Tibial artery (tissue), 4 donors: ENCODE data around the gene CRAT.
"Not testable (repeated sequence)": the region's sequence is repeated elsewhere in the genome, so short reads cannot be mapped to it uniquely, and the experiment has no call there.

Experiments
- DNase-seq, 2 donors: peaks; one replicate each; pipeline ENCODE4 v3.0.0-alpha.2; 2019
- H3K27ac ChIP-seq, 2 donors: fragments of 200-600 bp; sonication (generic) in 1 of 2; 1 replicate in 1 of 2; 2 replicates in 1 of 2; pipeline ENCODE4 v1.5.1; 2018 to 2019; ENCODE audit warnings: mild to moderate bottlenecking in 1 of 2
- H3K27me3 ChIP-seq, 2 donors: fragments of 200-600 bp; sonication (generic) in 1 of 2; one replicate each; pipeline versions ENCODE4 v1.5.1 to v1.6.0; 2016 to 2019
- H3K36me3 ChIP-seq, 3 donors: fragments of 200-600 bp; sonication (generic) in 2 of 3; one replicate each; pipeline ENCODE4 v1.5.1; 2016 to 2019; ENCODE audit warnings: mild to moderate bottlenecking in 2 of 3
- H3K4me1 ChIP-seq, 4 donors: fragments of 200-600 bp; sonication (generic) in 2 of 4; 1 replicate in 3 of 4; 2 replicates in 1 of 4; pipeline ENCODE4 v1.5.1; 2016 to 2019
- H3K4me3 ChIP-seq, 2 donors: fragments of 200-600 bp; sonication (generic) in 1 of 2; 1 replicate in 1 of 2; 2 replicates in 1 of 2; pipeline ENCODE4 v1.5.1; 2018 to 2019; ENCODE audit warnings: mild to moderate bottlenecking in 2 of 2
- H3K9me3 ChIP-seq, 3 donors: fragments of 200-600 bp; sonication (generic) in 1 of 3; one replicate each; pipeline ENCODE4 v1.5.1; 2016 to 2019
- intact Hi-C: fragments of 100-400 bp; cut with DNase I; formaldehyde crosslinking; loops from one replicate; pipeline ENCODE4 v1.15.0; 2023; ENCODE audit warnings: low total_unique reads
- TF ChIP-seq, protein P1 (sequence below), 2 experiments: fragments of 200-600 bp in 1 of 2; fragments of 450-650 bp in 1 of 2; IDR thresholded peaks; one replicate each; pipeline ENCODE4 v1.5.1; 2017 to 2019; ENCODE audit warnings: antibody characterized with exemption in 2 of 2, mild to moderate bottlenecking in 1 of 2, moderate library complexity in 1 of 2

Gene CRAT

DNA sequence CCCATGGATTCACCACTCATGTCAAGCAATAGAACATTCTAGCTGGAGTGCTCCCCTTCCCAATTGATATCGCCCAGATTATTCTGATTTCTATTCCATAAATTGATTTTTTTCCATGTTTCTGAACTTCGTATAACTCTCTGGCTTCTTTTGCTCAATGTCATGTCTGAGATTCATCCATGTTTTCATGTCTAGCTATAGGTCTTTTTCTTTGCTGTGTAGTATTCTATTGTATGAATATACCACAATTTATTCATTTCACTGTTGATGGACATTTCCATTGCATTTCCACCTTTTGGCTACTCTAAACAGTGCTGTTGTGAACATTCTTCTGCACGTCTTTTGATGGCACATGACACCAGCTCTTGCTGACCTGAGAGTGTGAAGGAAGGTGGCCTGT is 20.2 kb upstream of the CRAT start:
- DNase-seq = no peak
- H3K27me3 ChIP-seq = no peaks in the 10 kb centered on the region
- intact Hi-C loops = no loop called here
- H3K4me1 ChIP-seq = peaks cover 0 to 11% (median 2%) of the 10 kb centered on the region in 4 donors
- no peak overlapping the region for H3K27ac ChIP-seq
- TF ChIP-seq, protein P1, sequence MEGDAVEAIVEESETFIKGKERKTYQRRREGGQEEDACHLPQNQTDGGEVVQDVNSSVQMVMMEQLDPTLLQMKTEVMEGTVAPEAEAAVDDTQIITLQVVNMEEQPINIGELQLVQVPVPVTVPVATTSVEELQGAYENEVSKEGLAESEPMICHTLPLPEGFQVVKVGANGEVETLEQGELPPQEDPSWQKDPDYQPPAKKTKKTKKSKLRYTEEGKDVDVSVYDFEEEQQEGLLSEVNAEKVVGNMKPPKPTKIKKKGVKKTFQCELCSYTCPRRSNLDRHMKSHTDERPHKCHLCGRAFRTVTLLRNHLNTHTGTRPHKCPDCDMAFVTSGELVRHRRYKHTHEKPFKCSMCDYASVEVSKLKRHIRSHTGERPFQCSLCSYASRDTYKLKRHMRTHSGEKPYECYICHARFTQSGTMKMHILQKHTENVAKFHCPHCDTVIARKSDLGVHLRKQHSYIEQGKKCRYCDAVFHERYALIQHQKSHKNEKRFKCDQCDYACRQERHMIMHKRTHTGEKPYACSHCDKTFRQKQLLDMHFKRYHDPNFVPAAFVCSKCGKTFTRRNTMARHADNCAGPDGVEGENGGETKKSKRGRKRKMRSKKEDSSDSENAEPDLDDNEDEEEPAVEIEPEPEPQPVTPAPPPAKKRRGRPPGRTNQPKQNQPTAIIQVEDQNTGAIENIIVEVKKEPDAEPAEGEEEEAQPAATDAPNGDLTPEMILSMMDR (IDR thresholded peaks at IDR 0.05) = no peak
- no peak overlapping the region for H3K4me3 ChIP-seq
- H3K9me3 ChIP-seq = no peaks in the 10 kb centered on the region
- peaks cover 13 to 77% (median 21%) of the 10 kb centered on the region in 3 donors for H3K36me3 ChIP-seq

DNA sequence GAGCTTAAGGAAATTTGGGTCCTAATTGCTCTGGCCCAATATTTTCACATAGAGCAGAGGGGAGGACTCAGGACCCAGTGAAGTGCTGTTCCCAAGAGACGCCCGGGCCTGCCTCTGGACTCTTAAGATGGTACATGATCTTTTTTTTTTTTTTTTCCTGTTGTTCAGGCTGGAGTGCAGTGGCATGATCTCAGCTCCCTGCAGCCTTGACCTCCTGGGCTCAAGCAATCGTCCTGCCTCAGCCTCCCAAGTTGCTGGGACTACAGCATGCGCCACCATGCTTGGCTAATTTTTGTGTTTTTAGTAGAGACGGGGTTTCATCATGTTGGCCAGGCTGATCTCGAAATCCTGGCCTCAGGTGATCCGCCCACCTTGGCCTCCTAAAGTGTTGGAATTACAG is 19.7 kb upstream of the CRAT start:
- DNase-seq, H3K4me3 ChIP-seq, H3K27ac ChIP-seq, intact Hi-C loops, H3K9me3 ChIP-seq, H3K27me3 ChIP-seq: not testable (repeated sequence)
- Histone ChIP-seq H3K4me1 (peaks cover 0 to 11% (median 2%) of the 10 kb centered on the region in 4 donors), H3K36me3 (peaks cover 8 to 77% (median 16%) of the 10 kb centered on the region in 3 donors)

DNA sequence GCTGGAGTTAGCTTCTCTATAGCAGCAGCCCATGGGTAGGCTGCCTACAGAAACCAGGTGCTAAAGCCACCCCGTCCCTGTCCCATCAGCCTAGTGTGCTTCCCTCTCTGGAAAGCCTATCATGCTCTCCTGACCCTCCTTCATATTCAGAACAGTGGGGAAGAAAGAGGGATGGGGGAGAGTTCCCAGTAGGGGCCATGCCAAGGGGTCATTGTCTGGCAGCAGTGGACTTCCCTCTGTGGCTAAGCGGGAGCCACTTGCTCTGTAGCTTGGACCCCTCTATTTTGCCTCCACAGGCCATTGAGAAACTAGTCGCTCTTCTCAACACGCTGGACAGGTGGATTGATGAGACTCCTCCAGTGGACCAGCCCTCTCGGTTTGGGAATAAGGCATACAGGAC is 18.1 kb upstream of the CRAT start:
- Histone ChIP-seq H3K9me3 (no peaks in the 10 kb centered on the region), H3K36me3 (peaks cover 12 to 80% (median 18%) of the 10 kb centered on the region in 3 donors), H3K27me3 (no peaks in the 10 kb centered on the region), H3K4me3 (no peak overlapping the region), H3K4me1 (peaks cover 0 to 11% (median 2%) of the 10 kb centered on the region in 4 donors), H3K27ac (no peak overlapping the region)
- DNase-seq = no peak
- TF ChIP-seq, protein P1 (IDR thresholded peaks at IDR 0.05) = no peak
- intact Hi-C loops = loop anchor here (10.0 kb wide), 1 partner anchor 666 kb away; no protein-coding TSS in a partner anchor

DNA sequence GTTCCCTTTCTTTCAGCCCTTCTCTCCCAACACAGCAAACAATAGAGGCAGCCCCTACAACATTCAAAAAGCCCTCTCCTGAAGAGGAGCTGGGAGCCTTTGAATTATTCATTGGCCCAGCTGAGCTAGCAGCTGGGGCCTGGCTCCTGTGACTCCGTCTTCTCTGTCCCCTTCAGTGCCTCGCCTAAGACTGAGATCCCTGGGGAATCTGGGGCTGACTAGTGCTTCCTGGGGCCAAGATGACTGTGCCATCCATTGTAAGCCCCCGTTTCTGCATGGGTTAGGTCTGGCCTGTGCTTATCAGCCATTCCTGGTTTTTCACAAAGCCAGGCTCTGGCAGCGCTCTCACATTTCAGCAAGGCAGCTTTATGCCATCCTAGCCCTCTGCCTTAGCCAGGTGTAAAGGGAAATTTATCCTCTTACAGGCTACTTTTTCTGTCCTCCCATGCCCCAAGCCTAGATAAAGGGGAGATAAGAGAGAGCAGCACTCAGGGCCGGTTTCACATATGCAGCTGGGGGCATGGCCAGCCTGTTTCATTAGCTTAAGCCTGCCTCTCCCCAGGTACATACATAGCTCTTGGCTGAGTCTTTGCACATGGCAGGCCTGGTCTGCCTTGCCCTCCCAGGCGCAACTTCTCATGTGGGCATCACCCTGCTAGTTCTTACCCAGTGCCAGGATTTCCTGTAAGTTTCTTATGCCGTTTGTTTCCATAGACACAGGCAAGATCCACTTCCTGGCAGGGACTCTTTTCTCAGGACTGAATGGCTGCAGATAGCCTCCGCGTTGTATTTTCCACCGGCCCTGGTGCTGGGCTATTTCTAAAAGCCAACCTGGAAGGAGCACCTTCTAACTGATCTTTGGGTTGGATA is 16.4 kb upstream of the CRAT start:
- Histone ChIP-seq H3K4me3 (no peak overlapping the region), H3K4me1 (peaks cover 0 to 11% (median 2%) of the 10 kb centered on the region in 4 donors), H3K9me3 (no peaks in the 10 kb centered on the region), H3K36me3 (peaks cover 15 to 90% (median 25%) of the 10 kb centered on the region in 3 donors), H3K27me3 (no peaks in the 10 kb centered on the region), H3K27ac (no peak overlapping the region)
- no peak for DNase-seq
- TF ChIP-seq, protein P1 (IDR thresholded peaks at IDR 0.05) = no peak
- intact Hi-C loops = loop anchor here (10.0 kb wide), 1 partner anchor 668 kb away; no protein-coding TSS in a partner anchor

DNA sequence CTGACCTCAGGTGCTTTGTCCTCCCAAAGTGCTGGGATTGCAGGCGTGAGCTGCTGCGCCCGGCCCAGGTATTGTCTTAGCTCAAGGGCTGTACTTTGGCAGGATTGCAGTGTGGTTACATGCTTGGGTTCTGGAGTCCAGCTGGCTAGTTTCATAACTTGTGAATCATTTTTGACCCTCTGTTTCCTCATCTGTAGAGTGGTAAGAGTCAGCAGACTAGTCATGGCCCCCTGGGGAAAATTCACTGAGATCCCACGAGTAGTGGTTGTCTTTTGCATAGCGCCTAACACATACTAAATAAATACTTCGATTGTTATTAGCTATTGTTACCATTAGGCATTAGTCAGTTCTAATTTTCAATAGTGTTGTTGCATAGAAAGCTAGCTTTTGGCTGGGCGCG is 14.9 kb upstream of the CRAT start:
- intact Hi-C loops = loop anchor here (10.0 kb wide), 1 partner anchor 669 kb away; no protein-coding TSS in a partner anchor
- H3K4me1 ChIP-seq = peaks cover 0 to 4% (median 0%) of the 10 kb centered on the region in 4 donors
- peaks cover 27 to 94% (median 40%) of the 10 kb centered on the region in 3 donors for H3K36me3 ChIP-seq

More for the DNA sequence above, 14.9 kb upstream of the CRAT start:
- H3K27me3 ChIP-seq = no peaks in the 10 kb centered on the region
- H3K4me3 ChIP-seq = no peak overlapping the region
- no peaks in the 10 kb centered on the region for H3K9me3 ChIP-seq
- TF ChIP-seq, protein P1 (IDR thresholded peaks at IDR 0.05) = no peak
- no peak overlapping the region for H3K27ac ChIP-seq
- no peak for DNase-seq
